COLO829 (cell line): ENCODE measurements around the gene KMT2B.
A peak's percentile ranks its signal among the peaks of the same experiment; 100 is the strongest.
"Not testable (repeated sequence)": the region's sequence is repeated elsewhere in the genome, so short reads cannot be mapped to it uniquely, and the experiment has no call there.

Experiments used
- DNase-seq: peaks from one replicate; pipeline ENCODE4 v3.0.0; 2012; ENCODE audit warnings: low spot score

Gene KMT2B

GRCh38 chr19:35756377-35757230 lies 38.8 kb downstream of the KMT2B start, which contains the start of gene HSPB6:
HSPB6 (minus strand) TSS chr19:35757029; CDS start chr19:35757008, 21 bp downstream.
- DNase-seq, result no peak

DNA sequence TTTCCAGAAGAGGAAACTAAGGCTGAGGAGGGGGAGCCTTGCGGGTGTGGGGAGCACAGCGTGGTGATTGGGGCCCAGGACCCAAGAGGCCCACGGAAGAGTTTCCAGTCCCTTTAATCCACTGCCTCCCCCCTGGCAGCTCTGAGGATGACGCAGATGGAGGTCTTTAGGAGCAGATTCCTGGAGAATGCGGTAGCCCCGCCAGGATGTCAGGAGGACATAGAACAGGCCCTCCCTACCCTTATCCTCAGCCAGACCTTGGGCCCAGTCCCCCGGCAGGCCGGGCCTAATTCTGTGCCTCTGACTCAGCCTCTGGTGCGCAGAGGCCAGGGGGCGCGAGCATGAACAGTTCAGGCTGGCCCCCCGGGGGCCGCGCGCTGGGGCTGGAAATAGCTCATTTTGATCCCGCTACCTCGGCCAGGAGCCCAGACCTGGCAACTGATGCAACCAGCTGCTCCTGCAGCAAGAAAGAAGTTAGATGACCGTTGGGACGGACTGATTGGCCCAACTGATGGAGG lies 39.5 kb downstream of the KMT2B start:
- DNase-seq, result no peak

GRCh38 chr19:35757749-35758608 lies 40.2 kb downstream of the KMT2B start, which contains the start of gene PROSER3:
PROSER3 (plus strand) TSS chr19:35758176; CDS start chr19:35758216, 40 bp downstream.
- peak; percentile 96 for DNase-seq

- DNase-seq, result no peak
Measured at GRCh38 chr19:35759697-35760096, 41.9 kb downstream of the KMT2B start.

- no peak for DNase-seq
Measured at GRCh38 chr19:35760711-35761349, 43.0 kb downstream of the KMT2B start.

DNA sequence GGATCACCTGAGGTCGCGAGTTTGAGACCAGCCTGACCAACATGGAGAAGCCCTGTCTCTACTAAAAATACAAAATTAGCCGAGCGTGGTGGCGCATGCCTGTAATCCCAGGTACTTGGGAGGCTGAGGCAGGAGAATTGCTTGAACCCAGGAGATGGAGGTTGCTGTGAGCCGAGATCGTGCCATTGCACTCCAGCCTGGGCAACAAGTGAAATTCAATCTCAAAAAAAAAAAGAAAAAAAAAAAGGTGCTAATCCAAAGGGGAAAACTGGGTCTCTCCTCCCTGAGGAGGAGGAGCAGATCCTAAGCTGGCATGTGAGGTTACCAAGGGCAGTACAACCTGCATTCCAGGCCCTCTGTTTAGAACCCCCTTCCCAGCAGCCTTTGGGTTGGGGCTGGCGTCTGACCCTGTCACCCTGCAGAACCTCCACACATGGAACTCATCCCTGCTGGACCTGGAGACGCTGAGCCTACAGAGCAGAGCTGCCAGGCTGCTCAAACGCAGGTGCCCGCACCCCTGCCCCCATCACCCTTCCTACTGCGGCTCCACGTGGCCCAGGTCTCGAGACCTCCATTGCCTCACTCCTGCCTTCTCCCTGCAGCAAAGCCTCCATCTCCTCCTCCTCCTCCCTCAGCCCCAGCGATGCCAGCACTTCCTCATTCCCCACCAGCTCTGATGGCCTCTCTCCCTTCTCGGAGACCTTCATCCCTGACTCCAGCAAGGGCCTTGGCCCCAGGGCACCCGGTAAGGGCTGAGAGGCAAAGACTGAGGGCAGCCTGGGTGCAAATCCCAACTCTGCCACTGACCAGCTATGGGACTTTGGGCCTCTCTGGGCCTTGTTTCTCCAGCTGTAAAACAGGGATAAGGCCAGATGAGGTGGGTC lies 46.9 kb downstream of the KMT2B start:
- DNase-seq, result no peak

- no peak for DNase-seq
Measured at GRCh38 chr19:35766571-35767104, 48.8 kb downstream of the KMT2B start.

DNA sequence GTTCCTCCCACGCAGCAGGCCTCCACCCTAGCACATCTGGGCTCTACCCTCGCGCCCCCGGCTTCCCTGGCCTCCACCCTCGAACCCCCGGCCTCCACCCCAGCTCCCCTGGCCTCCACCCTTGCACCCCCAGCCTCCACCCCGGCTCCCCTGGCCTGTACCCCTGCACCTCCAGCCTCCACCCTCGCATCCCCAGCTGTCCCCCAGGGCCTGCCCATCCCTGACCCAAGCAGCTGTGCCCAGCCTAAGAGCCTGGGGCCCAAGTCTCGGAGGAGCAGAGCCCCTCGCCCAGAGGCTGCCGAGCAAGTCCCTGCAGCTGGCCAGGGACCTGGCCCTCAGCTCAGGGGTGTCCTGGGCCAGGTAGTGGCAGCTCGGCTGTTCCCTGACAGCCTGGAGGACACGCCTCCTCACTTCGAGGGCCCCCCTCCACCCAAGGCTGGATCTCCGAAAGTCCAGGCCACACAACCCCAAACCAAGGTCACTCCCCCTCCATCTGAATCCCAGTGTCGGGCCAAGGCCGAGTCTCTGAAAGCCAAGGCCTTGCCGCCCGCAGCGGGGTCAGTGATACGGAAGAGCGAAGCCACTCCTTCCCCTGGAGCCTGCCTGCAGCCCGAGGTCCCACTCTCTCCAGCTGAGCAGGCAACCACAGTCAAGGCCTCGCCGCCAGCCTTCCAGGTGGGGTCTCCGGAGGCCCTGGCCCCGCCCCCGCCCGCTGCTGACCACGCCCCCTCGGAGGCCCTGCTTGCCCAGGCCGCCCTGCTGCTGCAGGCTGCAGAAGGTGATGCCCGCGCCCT lies 49.7 kb downstream of the KMT2B start:
- DNase-seq, result no peak

DNA sequence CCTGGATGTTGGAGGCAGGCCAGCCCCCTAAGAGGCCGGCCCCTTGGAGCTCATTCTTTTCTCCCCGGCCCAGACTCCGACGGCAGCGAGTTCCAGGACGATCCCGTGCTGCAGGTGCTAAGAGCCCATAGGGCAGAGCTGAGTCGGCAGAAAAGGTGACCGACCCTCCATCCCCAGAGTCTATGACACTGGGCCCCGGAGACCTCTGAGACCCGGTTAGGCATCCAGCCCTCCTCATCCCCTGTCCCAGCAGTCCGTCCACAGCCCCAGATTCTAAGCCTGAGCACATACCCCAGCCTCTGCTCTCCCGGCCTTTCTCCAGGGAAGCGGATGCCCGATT lies 50.2 kb downstream of the KMT2B start:
- no peak for DNase-seq

GRCh38 chr19:35772362-35772761 lies 54.6 kb downstream of the KMT2B start:
- DNase-seq, result not testable (repeated sequence)

- no peak for DNase-seq
Measured at GRCh38 chr19:35773020-35773806, 55.4 kb downstream of the KMT2B start.

- no peak for DNase-seq
Measured at GRCh38 chr19:35774274-35775045, 56.7 kb downstream of the KMT2B start.

DNA sequence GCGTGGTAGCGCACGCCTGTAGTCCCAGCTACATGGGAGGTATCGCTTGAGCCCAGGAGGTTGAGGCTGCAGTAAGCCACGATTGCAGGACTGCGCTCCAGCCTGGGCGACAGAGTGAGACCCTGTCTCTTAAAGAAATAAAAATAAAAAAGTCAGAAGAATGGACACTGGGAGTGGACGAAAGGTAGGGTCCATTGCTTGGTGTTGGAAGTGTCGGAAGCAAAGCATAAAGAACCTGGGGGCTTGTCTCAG lies 57.2 kb downstream of the KMT2B start:
- DNase-seq, result no peak

- peak; percentile 96 for DNase-seq
Measured at GRCh38 chr19:35775298-35776101, 57.7 kb downstream of the KMT2B start, which contains the start of gene ARHGAP33. ARHGAP33 (plus strand) TSS chr19:35775564; CDS start chr19:35775659, 95 bp downstream.

DNA sequence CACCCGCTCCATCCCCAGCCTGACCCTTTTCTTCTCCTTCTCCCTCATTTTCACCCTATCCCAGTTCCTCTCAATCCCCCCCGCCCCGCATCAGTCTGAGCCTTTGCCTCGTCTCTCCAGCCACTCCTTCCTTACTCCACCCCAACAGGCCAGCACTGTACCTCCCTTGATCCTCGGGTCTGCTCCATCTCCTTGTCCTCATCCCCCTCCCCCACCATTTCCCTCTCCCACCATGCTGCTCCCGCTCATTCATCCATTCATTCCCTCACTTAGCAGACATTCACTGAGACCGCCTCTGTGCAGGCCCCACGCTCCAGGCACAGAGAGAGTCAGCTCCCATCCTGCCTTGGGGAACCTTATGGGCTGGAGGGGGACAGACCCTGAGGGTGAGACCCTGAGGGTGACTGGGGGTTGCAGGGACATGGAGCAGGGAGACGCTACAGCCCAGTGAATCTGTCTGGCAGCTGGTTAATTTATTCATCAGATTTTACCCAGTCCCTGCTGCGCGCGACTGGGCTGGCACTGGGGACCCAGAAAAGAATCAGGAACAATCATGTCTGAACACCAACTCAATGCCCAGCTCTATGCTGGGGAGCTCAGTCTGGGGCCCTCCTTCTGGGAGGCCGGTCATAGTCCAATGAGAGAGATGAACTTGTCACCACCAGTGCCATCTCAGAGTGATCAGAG lies 58.4 kb downstream of the KMT2B start:
- no peak for DNase-seq

DNA sequence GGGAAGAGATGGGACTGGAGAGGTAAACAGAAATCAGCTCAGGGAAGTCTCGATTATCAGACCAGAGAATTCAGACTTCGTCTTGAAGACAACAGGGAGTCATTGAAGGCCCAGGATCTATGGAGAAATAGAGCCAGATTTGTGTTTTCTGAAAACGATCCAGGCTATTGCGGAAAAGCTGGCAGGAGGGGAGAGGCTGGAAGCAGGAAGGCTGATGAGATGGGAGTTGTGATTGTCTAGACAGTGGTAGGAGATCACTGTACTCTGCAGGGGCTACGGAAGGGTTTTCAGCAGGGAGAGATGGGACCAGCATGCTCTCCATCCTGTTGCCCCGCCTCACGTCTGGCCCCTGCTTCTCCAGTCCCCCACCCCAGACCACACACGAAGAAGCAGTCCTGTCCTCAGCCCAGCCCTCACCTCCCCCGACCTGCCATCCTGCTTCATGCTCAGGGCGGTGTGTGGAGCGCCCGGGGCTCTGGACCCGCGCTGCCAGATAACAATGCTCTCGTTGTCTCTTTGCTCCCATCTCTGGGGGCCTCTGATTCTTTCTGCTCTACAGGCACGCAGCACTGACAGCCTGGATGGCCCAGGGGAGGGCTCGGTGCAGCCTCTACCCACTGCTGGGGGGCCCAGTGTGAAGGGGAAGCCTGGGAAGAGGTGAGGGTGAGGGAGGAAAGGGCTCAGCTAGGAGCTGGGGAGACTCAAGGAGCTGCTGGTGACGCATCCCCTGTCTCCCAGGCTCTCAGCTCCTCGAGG lies 59.5 kb downstream of the KMT2B start:
- peak; percentile 44 for DNase-seq
